Suprapubic skin (tissue), 4 donors: Measurements from ENCODE around the gene AK2. TPM values are rescaled to one million over a fixed set of nuclear protein-coding genes. Genes with fewer than 3 reads are reported as not detected.

ENCODE experiments used
- DNase-seq, 2 donors: peaks; one replicate each; pipeline ENCODE4 v3.0.0-alpha.2; 2019; ENCODE audit warnings: low spot score in 2 of 2
- H3K27ac ChIP-seq: fragments of 200-600 bp; sonication (generic); one replicate; pipeline ENCODE4 v1.5.1; 2019
- H3K27me3 ChIP-seq: fragments of 200-600 bp; sonication (generic); one replicate; pipeline ENCODE4 v1.5.1; 2019
- H3K36me3 ChIP-seq: fragments of 200-600 bp; sonication (generic); one replicate; pipeline ENCODE4 v1.5.1; 2019
- H3K4me1 ChIP-seq: fragments of 200-600 bp; sonication (generic); one replicate; pipeline ENCODE4 v1.5.1; 2019
- H3K4me3 ChIP-seq: fragments of 200-600 bp; sonication (generic); one replicate; pipeline ENCODE4 v1.5.1; 2019; ENCODE audit warnings: mild to moderate bottlenecking
- H3K9me3 ChIP-seq: fragments of 200-600 bp; sonication (generic); one replicate; pipeline ENCODE4 v1.5.1; 2019
- CTCF ChIP-seq, 2 donors: fragments of 200-600 bp in 1 of 2; fragments of 450-650 bp in 1 of 2; sonication (generic) in 1 of 2; IDR thresholded peaks; one replicate each; pipeline ENCODE4 v1.5.1; 2016 to 2019; ENCODE audit warnings: antibody characterized with exemption in 2 of 2, mild to moderate bottlenecking in 1 of 2, moderate library complexity in 1 of 2
- EP300 ChIP-seq: sonication (generic); formaldehyde crosslinking; IDR thresholded peaks from one replicate; pipeline ENCODE4 v1.6.1; 2017; ENCODE audit warnings: antibody characterized with exemption
- POLR2A ChIP-seq, 2 donors: fragments of 450-650 bp; IDR thresholded peaks; one replicate each; pipeline ENCODE4 v1.6.1; 2017; ENCODE audit warnings: antibody characterized with exemption in 2 of 2, mild to moderate bottlenecking in 2 of 2, moderate library complexity in 2 of 2
- POLR2AphosphoS5 ChIP-seq, 3 donors: sonication (generic); formaldehyde crosslinking; IDR thresholded peaks; one replicate each; pipeline ENCODE4 v1.6.1; 2017; ENCODE audit warnings: antibody characterized with exemption in 3 of 3
- WGBS: methylation state at CpG from one replicate; pipeline ENCODE4 v1.1.5; 2018; 5-methylcytosine and 5-hydroxymethylcytosine counted together
- total RNA-seq, 4 donors: library from RNA; depleted of rRNA; stranded (reverse); fragments of >200 nt; gene quantifications; one replicate each; pipeline ENCODE4 v1.1.0, GENCODE V29; 2016

The AK2 gene
- total RNA-seq, 4 donors from 2014 or later: 122 to 139 (median 125) TPM

- TF ChIP-seq CTCF (IDR thresholded peaks at IDR 0.05) (no peak), POLR2AphosphoS5 (IDR thresholded peaks at IDR 0.05) (no peak), POLR2A (IDR thresholded peaks at IDR 0.05) (no peak), EP300 (no peak)
- Histone ChIP-seq H3K9me3 (no peaks in the 10 kb centered on the region), H3K4me3 (no peak overlapping the region), H3K36me3 (no peaks in the 10 kb centered on the region), H3K27me3 (no peaks in the 10 kb centered on the region), H3K4me1 (peaks cover 52% of the 10 kb centered on the region), H3K27ac (no peak overlapping the region)
- 80% methylated on average over 5 of the region's 5 CpGs for WGBS
- DNase-seq: no peak
Measured at GRCh38 chr1:32990887-32991286, 45.8 kb downstream of the AK2 start.

GRCh38 chr1:32989160-32990050 is 47.3 kb downstream of the AK2 start:
- no peaks in the 10 kb centered on the region for H3K36me3 ChIP-seq
- TF ChIP-seq EP300 (no peak), POLR2AphosphoS5 (IDR thresholded peaks at IDR 0.05) (peak in 1 of 3 donors; percentile 31)
- peaks cover 52% of the 10 kb centered on the region for H3K4me1 ChIP-seq
- DNase-seq: peak; percentile 84 to 90
- H3K27ac ChIP-seq: peak overlapping the region; percentile 46
- WGBS: 19% methylated on average over 6 of the region's 6 CpGs
- no peak overlapping the region for H3K4me3 ChIP-seq
- no peaks in the 10 kb centered on the region for H3K27me3 ChIP-seq
- no peaks in the 10 kb centered on the region for H3K9me3 ChIP-seq

DNA sequence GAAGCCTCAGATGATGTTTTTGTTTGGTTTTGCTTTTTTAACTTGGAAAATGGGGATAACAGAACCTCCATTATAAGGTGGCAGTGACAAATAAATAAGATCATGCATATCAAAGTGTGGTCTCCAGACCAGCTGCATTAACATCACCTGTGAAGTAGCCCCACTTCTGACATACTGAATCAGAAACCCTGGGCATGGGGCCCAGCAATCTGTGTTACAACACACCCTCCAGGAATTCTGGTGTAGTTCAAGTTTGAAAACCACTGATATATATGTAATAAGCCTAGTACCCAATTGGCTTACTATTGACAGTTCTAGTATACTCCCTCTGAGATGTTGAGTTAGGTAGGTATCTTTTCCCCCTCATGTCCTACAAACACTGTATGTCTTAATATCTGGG is 48.0 kb downstream of the AK2 start:
- no peaks in the 10 kb centered on the region for H3K36me3 ChIP-seq
- no peak for DNase-seq
- H3K27ac ChIP-seq: peak overlapping the region; percentile 46
- H3K4me1 ChIP-seq: peaks cover 55% of the 10 kb centered on the region
- H3K4me3 ChIP-seq: no peak overlapping the region
- TF ChIP-seq POLR2AphosphoS5 (IDR thresholded peaks at IDR 0.05) (no peak), CTCF (IDR thresholded peaks at IDR 0.05) (no peak), POLR2A (IDR thresholded peaks at IDR 0.05) (no peak), EP300 (no peak)
- H3K27me3 ChIP-seq: no peaks in the 10 kb centered on the region
- no peaks in the 10 kb centered on the region for H3K9me3 ChIP-seq

GRCh38 chr1:32985226-32985625 is 51.5 kb downstream of the AK2 start:
- H3K27me3 ChIP-seq: no peaks in the 10 kb centered on the region
- H3K4me3 ChIP-seq: no peak overlapping the region
- DNase-seq: no peak
- 91% methylated on average over 1 of the region's 1 CpG for WGBS
- H3K27ac ChIP-seq: no peak overlapping the region
- H3K9me3 ChIP-seq: no peaks in the 10 kb centered on the region
- TF ChIP-seq CTCF (IDR thresholded peaks at IDR 0.05) (no peak), EP300 (no peak), POLR2AphosphoS5 (IDR thresholded peaks at IDR 0.05) (no peak), POLR2A (IDR thresholded peaks at IDR 0.05) (no peak)
- peaks cover 41% of the 10 kb centered on the region for H3K4me1 ChIP-seq
- no peaks in the 10 kb centered on the region for H3K36me3 ChIP-seq

DNA sequence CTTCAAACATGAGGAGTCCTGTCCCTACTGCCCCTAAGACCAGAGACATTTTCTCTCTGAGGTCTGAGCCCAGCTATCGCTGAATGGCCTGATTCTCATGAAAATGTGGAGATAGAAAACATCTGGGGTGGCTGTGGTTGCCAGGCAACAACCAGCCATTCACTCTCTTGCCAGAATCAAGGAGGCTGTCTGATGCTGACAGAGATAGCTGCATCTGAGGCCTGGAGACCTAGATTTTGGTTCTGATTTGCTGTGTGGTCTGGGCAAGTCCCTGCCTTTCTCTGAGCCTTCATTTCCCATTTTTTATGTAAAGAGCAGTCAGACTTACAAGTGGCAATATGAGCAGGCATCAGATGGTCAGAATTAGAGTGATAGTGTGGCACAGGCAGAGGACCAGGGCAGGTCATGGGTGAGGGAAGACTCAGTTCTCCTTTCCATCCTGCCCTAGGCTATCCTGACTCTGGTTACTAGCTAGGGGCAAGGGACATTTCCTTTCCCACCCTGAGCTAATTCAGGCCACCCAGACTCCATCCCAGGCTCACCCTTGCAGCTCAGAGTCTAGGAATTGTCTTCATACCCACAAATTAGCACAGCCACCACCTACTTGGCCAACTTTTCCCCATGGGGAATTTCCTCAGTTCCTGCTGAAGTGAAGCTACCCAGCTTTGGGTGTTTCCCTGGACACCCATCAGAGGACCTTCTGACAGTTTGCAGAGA is 52.1 kb downstream of the AK2 start:
- WGBS: 17% methylated on average over 1 of the region's 1 CpG
- no peak overlapping the region for H3K27ac ChIP-seq
- H3K9me3 ChIP-seq: no peaks in the 10 kb centered on the region
- TF ChIP-seq CTCF (IDR thresholded peaks at IDR 0.05) (no peak), POLR2A (IDR thresholded peaks at IDR 0.05) (no peak), EP300 (no peak), POLR2AphosphoS5 (IDR thresholded peaks at IDR 0.05) (no peak)
- H3K36me3 ChIP-seq: no peaks in the 10 kb centered on the region
- no peak overlapping the region for H3K4me3 ChIP-seq
- no peak for DNase-seq
- H3K4me1 ChIP-seq: peaks cover 37% of the 10 kb centered on the region
- H3K27me3 ChIP-seq: no peaks in the 10 kb centered on the region
